ENCODE data around the gene F11R.

Gene F11R

GRCh38 chr1:161013131-161013487, 7.8 kb downstream of the F11R start:
- no peaks in the 10 kb centered on the region for H3K4me1 ChIP-seq (ENCODE audit: control insufficient read depth, insufficient read depth, low read length)

More at GRCh38 chr1:161013131-161013487, 7.8 kb downstream of the F11R start:
- ChIA-PET POLR2A (interaction anchor here (0.5 kb wide), 1 partner anchor 14 kb away, joined by 4 read pairs; no protein-coding TSS in a partner anchor), CTCF (interaction anchor here (1.1 kb wide), 1 partner anchor 13 kb away, joined by 3 read pairs; no protein-coding TSS in a partner anchor)
- no peak for TF ChIP-seq ZNF548 (tag by site-specific recombination; IDR thresholded peaks at IDR 0.05)
- TF ChIP-seq ZNF521 (tag by site-specific recombination; IDR thresholded peaks at IDR 0.05), result no peak
- TF ChIP-seq HOXC10 (CRISPR knock-in tag; IDR thresholded peaks at IDR 0.05), result no peak
- TF ChIP-seq ZNF155 (tag by site-specific recombination; IDR thresholded peaks at IDR 0.05), result no peak
- TF ChIP-seq ZNF449 (tag by site-specific recombination; IDR thresholded peaks at IDR 0.05), result no peak
- TF ChIP-seq PRDM1 (tag by site-specific recombination; IDR thresholded peaks at IDR 0.05), result no peak
- no peak for TF ChIP-seq ZNF544 (tag by site-specific recombination; IDR thresholded peaks at IDR 0.05)
- TF ChIP-seq ZSCAN4 (tag by site-specific recombination; IDR thresholded peaks at IDR 0.05), result no peak
- no peak for TF ChIP-seq ZNF398 (tag by site-specific recombination; IDR thresholded peaks at IDR 0.05)
- TF ChIP-seq ZNF138 (tag by site-specific recombination; IDR thresholded peaks at IDR 0.05; ENCODE audit: borderline replicate concordance), result no peak
- no peak for TF ChIP-seq ZFP41 (tag by site-specific recombination; IDR thresholded peaks at IDR 0.05; ENCODE audit: borderline replicate concordance)
- no peak for TF ChIP-seq ZNF701 (tag by site-specific recombination; IDR thresholded peaks at IDR 0.05)
- no peak for TF ChIP-seq PATZ1 (tag by site-specific recombination; IDR thresholded peaks at IDR 0.05)
- TF ChIP-seq BCL6B (tag by site-specific recombination; IDR thresholded peaks at IDR 0.05), result no peak
- no peak for TF ChIP-seq ZNF677 (tag by site-specific recombination; IDR thresholded peaks at IDR 0.05)
- no peak for TF ChIP-seq ZNF140 (tag by site-specific recombination; IDR thresholded peaks at IDR 0.05)
- TF ChIP-seq PBX3 (CRISPR knock-in tag; IDR thresholded peaks at IDR 0.05), result no peak
- no peak for TF ChIP-seq ZBTB7A (tag by site-specific recombination; IDR thresholded peaks at IDR 0.05; ENCODE audit: low read depth)
- TF ChIP-seq ZBTB21 (tag by site-specific recombination; IDR thresholded peaks at IDR 0.05), result no peak
- no peak for TF ChIP-seq ZNF660 (tag by site-specific recombination; IDR thresholded peaks at IDR 0.05)
- Histone ChIP-seq H3K27ac (ENCODE audit: extremely low read depth, low read depth, low read length) (no peak overlapping the region), H3K4me3 (ENCODE audit: low read depth, low read length) (no peak overlapping the region), H3K36me3 (ENCODE audit: control insufficient read depth in 2 of 2, insufficient read depth in 1 of 2, low read length in 2 of 2) (no peaks in the 10 kb centered on the region), H3K9me3 (ENCODE audit: control insufficient read depth, insufficient read depth, low read depth, low read length) (no peaks in the 10 kb centered on the region)
